Activated T-helper 2 cell treated with anti-CD3 and anti-CD28 coated beads, Interferon-gamma antibody, Interleukin-2, Interleukin-4, amounts not matched to agents 10 μg/mL and 5 μg/mL and 100 μg/mL, durations not matched to agents 14 hours and 24 hours and 36 hours (primary cell): ENCODE data around the gene HMGN2. TPM values are rescaled to one million over a fixed set of nuclear protein-coding genes. Genes with fewer than 3 reads are reported as not detected.
A peak's percentile ranks its signal among the peaks of the same experiment; 100 is the strongest.

Experiments used
- DNase-seq: peaks from one replicate; pipeline ENCODE4 v3.0.0; 2021; ENCODE audit warnings: low spot score
- H3K27ac Mint-ChIP-seq: one replicate; pipeline ENCODE4 v1.8.0; 2021; ENCODE audit warnings: mixed read lengths
- H3K27me3 Mint-ChIP-seq: one replicate; pipeline ENCODE4 v1.8.0; 2021; ENCODE audit warnings: low read depth, mixed read lengths
- H3K36me3 Mint-ChIP-seq: one replicate; pipeline ENCODE4 v1.8.0; 2021; ENCODE audit warnings: low read depth, mixed read lengths
- H3K4me1 Mint-ChIP-seq: one replicate; pipeline ENCODE4 v1.8.0; 2021; ENCODE audit warnings: low read depth, mixed read lengths
- H3K4me3 Mint-ChIP-seq: one replicate; pipeline ENCODE4 v1.8.0; 2021; ENCODE audit warnings: low read depth, mild to moderate bottlenecking, moderate library complexity, mixed read lengths
- H3K9me3 Mint-ChIP-seq: one replicate; pipeline ENCODE4 v1.8.0; 2021; ENCODE audit warnings: mixed read lengths
- intact Hi-C: fragments of 100-400 bp; cut with micrococcal nuclease; formaldehyde crosslinking; loops from one replicate; pipeline ENCODE4 v1.15.1; 2023
- total RNA-seq: library from RNA; stranded (reverse); gene quantifications from 2 replicates; pipeline ENCODE4 v1.2.3, GENCODE V29; 2022

HMGN2 gene
- total RNA-seq = 579 and 591 TPM in 2 replicates

DNA sequence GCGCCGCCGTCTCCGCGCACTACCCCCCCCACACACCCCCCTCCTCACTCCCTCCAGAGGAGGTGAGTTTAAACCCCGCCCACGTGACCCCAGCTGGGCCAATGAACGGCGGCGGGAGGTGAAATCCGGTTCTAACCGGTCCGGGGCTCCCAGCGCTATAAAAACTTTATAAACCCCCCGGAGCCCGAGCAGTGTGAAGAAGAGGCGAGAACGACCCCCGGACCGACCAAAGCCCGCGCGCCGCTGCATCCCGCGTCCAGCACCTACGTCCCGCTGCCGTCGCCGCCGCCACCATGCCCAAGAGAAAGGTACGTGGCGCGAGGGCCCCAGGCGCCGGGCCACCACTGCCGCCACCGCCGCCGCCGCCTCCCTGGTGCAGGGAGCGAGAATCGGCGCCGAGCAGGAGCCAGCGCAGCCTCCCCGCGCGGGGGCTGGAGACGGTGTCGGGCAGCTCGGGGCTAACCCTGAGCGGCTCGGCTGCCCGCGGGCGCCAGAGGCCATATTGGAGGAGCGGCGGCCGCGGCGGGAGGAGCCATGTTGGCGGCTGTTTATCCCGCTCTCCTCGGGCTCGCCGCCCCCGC is at the start of gene HMGN2:
Gene HMGN2, plus strand, starts transcription at position 121 of the 581 bp plus-strand sequence. Its CDS starts 173 bp downstream, at position 294.
- Mint-ChIP-seq H3K27ac (peak within 1 kb of the TSS; percentile 98), H3K9me3 (no peaks in the 10 kb centered on the region), H3K4me1 (peaks cover 47% of the 10 kb centered on the region), H3K4me3 (peak within 1 kb of the TSS; percentile 91), H3K36me3 (peaks cover 66% of the 10 kb centered on the region), H3K27me3 (no peaks in the 10 kb centered on the region)
- DNase-seq = peak; percentile 86
- intact Hi-C loops = loop anchor here (1.0 to 5.0 kb wide), 5 partner anchors 28 to 225 kb away; partner anchors contain the start of gene ARID1A

DNA sequence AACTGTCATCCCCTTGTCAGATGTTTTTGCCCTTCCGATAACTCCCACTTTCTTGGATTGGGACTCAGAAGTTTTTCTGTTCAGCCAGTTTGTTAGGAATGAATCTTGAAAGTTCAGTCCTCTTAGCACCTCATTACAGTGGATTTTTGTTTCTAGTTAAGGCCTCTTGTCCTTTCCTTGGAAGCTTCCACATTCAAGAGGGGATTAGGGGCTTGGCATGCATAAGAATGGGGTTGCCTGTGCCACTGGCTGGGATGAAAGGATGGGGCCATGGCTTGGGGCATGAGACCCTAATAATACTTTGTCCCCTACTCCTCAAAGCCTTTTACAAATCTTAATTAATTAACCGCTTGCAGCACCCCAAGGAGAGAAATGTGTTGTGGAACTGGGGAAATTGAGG is 42.5 kb upstream of the HMGN2 start:
- H3K4me3 Mint-ChIP-seq = no peak overlapping the region

GRCh38 chr1:26431979-26432695 is 40.1 kb upstream of the HMGN2 start, which contains the start of gene DHDDS:
Gene DHDDS, plus strand, starts transcription at chr1:26432321. Its CDS starts 625 bp downstream, at chr1:26432946.
- DNase-seq = peak; percentile 98
- peaks cover 5% of the 10 kb centered on the region for H3K27me3 Mint-ChIP-seq
- peaks cover 9% of the 10 kb centered on the region for H3K36me3 Mint-ChIP-seq
- H3K9me3 Mint-ChIP-seq = no peaks in the 10 kb centered on the region
- intact Hi-C loops = loop anchor here (1.0 kb wide), 1 partner anchor 41 kb away; no protein-coding TSS in a partner anchor
- H3K27ac Mint-ChIP-seq = peak within 1 kb of the TSS; percentile 88
- peaks cover 14% of the 10 kb centered on the region for H3K4me1 Mint-ChIP-seq
- H3K4me3 Mint-ChIP-seq = peak within 1 kb of the TSS; percentile 93

More for the DNA sequence above, 42.5 kb upstream of the HMGN2 start:
- peaks cover 10% of the 10 kb centered on the region for H3K27me3 Mint-ChIP-seq
- H3K27ac Mint-ChIP-seq = no peak overlapping the region
- H3K4me1 Mint-ChIP-seq = peaks cover 14% of the 10 kb centered on the region
- no peak for DNase-seq
- intact Hi-C loops = no loop called here
- H3K9me3 Mint-ChIP-seq = no peaks in the 10 kb centered on the region
- H3K36me3 Mint-ChIP-seq = peaks cover 9% of the 10 kb centered on the region

GRCh38 chr1:26432793-26433192 is 39.4 kb upstream of the HMGN2 start:
- H3K4me3 Mint-ChIP-seq = peak overlapping the region; percentile 93
- no peaks in the 10 kb centered on the region for H3K9me3 Mint-ChIP-seq
- H3K4me1 Mint-ChIP-seq = peaks cover 14% of the 10 kb centered on the region

DNA sequence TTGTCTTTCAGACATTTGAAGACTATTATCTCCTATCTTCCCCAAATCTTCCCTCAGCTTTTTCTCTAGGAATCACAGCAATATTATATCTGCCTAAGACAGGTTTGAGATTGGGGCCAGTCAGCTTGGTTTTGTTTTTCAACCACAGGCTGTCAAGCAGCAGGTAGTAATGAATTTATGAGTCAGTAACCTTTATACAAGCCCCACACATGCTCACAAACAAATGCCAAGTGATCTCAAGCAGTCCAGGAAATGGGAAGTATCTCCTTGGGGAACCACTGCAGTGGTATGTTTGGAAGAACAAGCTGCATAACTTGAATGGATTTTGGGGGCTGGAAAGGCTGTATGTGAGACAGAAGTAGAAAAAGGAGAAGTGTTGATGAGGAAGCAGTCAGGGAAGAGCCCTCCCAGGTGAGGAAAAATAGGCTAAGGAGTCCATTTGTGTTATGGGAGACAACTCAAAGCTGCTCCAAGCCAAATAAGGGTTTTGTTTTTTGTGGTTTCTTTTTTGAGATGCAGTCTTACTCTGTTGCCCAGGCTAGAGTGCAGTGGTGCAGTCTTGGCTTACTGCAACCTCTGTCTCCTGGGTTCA is 38.0 kb upstream of the HMGN2 start:
- H3K9me3 Mint-ChIP-seq = no peaks in the 10 kb centered on the region
- H3K4me3 Mint-ChIP-seq = peak overlapping the region; percentile 30
- no peak for DNase-seq
- peaks cover 23% of the 10 kb centered on the region for H3K36me3 Mint-ChIP-seq
- intact Hi-C loops = no loop called here
- peaks cover 5% of the 10 kb centered on the region for H3K27me3 Mint-ChIP-seq
- peak overlapping the region; percentile 50 for H3K27ac Mint-ChIP-seq
- H3K4me1 Mint-ChIP-seq = peaks cover 14% of the 10 kb centered on the region

More at GRCh38 chr1:26432793-26433192, 39.4 kb upstream of the HMGN2 start:
- intact Hi-C loops = loop anchor here (1.0 kb wide), 1 partner anchor 41 kb away; no protein-coding TSS in a partner anchor
- peaks cover 9% of the 10 kb centered on the region for H3K36me3 Mint-ChIP-seq
- H3K27ac Mint-ChIP-seq = peak overlapping the region; percentile 9
- H3K27me3 Mint-ChIP-seq = peaks cover 5% of the 10 kb centered on the region
- no peak for DNase-seq

- no peak for DNase-seq
- Mint-ChIP-seq H3K36me3 (peaks cover 53% of the 10 kb centered on the region), H3K27me3 (no peaks in the 10 kb centered on the region), H3K4me1 (peaks cover 9% of the 10 kb centered on the region), H3K9me3 (no peaks in the 10 kb centered on the region), H3K4me3 (no peak overlapping the region), H3K27ac (no peak overlapping the region)
- intact Hi-C loops = no loop called here
Observed at GRCh38 chr1:26438041-26438440, 34.2 kb upstream of the HMGN2 start.

- DNase-seq = no peak
- H3K27ac Mint-ChIP-seq = no peak overlapping the region
- H3K4me1 Mint-ChIP-seq = no peaks in the 10 kb centered on the region
- no peak overlapping the region for H3K4me3 Mint-ChIP-seq
- no peaks in the 10 kb centered on the region for H3K9me3 Mint-ChIP-seq
- no peaks in the 10 kb centered on the region for H3K27me3 Mint-ChIP-seq
- intact Hi-C loops = no loop called here
- peaks cover 66% of the 10 kb centered on the region for H3K36me3 Mint-ChIP-seq
Observed at GRCh38 chr1:26440259-26440658, 32.0 kb upstream of the HMGN2 start.

- Mint-ChIP-seq H3K4me1 (no peaks in the 10 kb centered on the region), H3K4me3 (no peak overlapping the region), H3K9me3 (no peaks in the 10 kb centered on the region), H3K27ac (no peak overlapping the region), H3K27me3 (no peaks in the 10 kb centered on the region), H3K36me3 (peaks cover 66% of the 10 kb centered on the region)
- intact Hi-C loops = no loop called here
- no peak for DNase-seq
Observed at GRCh38 chr1:26449868-26450267, 22.4 kb upstream of the HMGN2 start.

DNA sequence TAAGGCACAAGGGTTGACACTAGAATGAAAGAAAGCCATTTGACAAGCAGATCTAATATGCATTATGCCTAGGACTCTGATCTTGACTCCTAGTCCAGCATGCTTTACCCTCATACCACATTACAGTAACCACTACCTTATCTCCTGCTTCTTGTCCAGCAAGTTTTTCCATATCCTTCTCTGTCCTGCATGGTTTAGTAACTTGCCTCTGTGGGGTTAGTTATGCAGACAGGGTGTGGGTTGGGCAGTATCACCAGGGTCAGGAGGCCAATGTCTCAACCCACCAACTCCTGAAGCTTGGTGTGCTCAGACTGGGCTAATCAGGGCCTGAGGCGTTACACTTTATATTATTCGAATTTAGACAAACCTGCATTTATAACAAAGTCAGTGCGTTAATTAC is 21.3 kb upstream of the HMGN2 start:
- Mint-ChIP-seq H3K27ac (no peak overlapping the region), H3K4me3 (no peak overlapping the region), H3K27me3 (no peaks in the 10 kb centered on the region), H3K9me3 (no peaks in the 10 kb centered on the region), H3K36me3 (peaks cover 68% of the 10 kb centered on the region), H3K4me1 (no peaks in the 10 kb centered on the region)
- intact Hi-C loops = no loop called here
- no peak for DNase-seq

GRCh38 chr1:26452459-26453183 is 19.6 kb upstream of the HMGN2 start:
- no peak for DNase-seq
- no peak overlapping the region for H3K4me3 Mint-ChIP-seq
- no peaks in the 10 kb centered on the region for H3K27me3 Mint-ChIP-seq
- intact Hi-C loops = no loop called here
- H3K9me3 Mint-ChIP-seq = no peaks in the 10 kb centered on the region
- no peak overlapping the region for H3K27ac Mint-ChIP-seq
- H3K36me3 Mint-ChIP-seq = peaks cover 60% of the 10 kb centered on the region
- H3K4me1 Mint-ChIP-seq = no peaks in the 10 kb centered on the region

- no peaks in the 10 kb centered on the region for H3K27me3 Mint-ChIP-seq
- intact Hi-C loops = no loop called here
- H3K27ac Mint-ChIP-seq = no peak overlapping the region
- H3K4me1 Mint-ChIP-seq = peaks cover 1% of the 10 kb centered on the region
- H3K36me3 Mint-ChIP-seq = peaks cover 55% of the 10 kb centered on the region
- DNase-seq = no peak
- H3K9me3 Mint-ChIP-seq = no peaks in the 10 kb centered on the region
- no peak overlapping the region for H3K4me3 Mint-ChIP-seq
Observed at GRCh38 chr1:26459148-26459547, 13.1 kb upstream of the HMGN2 start.

- Mint-ChIP-seq H3K4me3 (no peak overlapping the region), H3K4me1 (peaks cover 1% of the 10 kb centered on the region), H3K9me3 (no peaks in the 10 kb centered on the region), H3K27ac (no peak overlapping the region), H3K27me3 (no peaks in the 10 kb centered on the region), H3K36me3 (peaks cover 54% of the 10 kb centered on the region)
- intact Hi-C loops = no loop called here
- no peak for DNase-seq
Observed at GRCh38 chr1:26459573-26460031, 12.6 kb upstream of the HMGN2 start.
